Activated CD8-positive, alpha-beta memory T cell treated with anti-CD3 and anti-CD28 coated beads for 48 hours (primary cell): ENCODE measurements around the gene SRGAP2B.
"Not testable (repeated sequence)": the region's sequence is repeated elsewhere in the genome, so short reads cannot be mapped to it uniquely, and the experiment has no call there.

ENCODE experiments used
- DNase-seq, 3 experiments: peaks; one replicate each; pipeline ENCODE4 v3.0.0-alpha.2; 2020; ENCODE audit warnings: low read depth in 2 of 3, low spot score in 2 of 3

The SRGAP2B gene

GRCh38 chr1:144913977-144914734 lies 181.0 kb downstream of the SRGAP2B start:
- DNase-seq, result not testable (repeated sequence)

- DNase-seq, result not testable (repeated sequence)
Measured at GRCh38 chr1:144913458-144913857, 181.7 kb downstream of the SRGAP2B start.

GRCh38 chr1:144910729-144911128 lies 184.4 kb downstream of the SRGAP2B start:
- not testable (repeated sequence) for DNase-seq

GRCh38 chr1:144900841-144901240 lies 194.3 kb downstream of the SRGAP2B start:
- DNase-seq, result not testable (repeated sequence)

GRCh38 chr1:144894454-144895201 lies 200.5 kb downstream of the SRGAP2B start:
- not testable (repeated sequence) for DNase-seq

- not testable (repeated sequence) for DNase-seq
Measured at GRCh38 chr1:144893710-144894438, 201.3 kb downstream of the SRGAP2B start.

- not testable (repeated sequence) for DNase-seq
Measured at GRCh38 chr1:144893062-144893461, 202.1 kb downstream of the SRGAP2B start.

- DNase-seq, result not testable (repeated sequence)
Measured at GRCh38 chr1:144889450-144890115, 205.5 kb downstream of the SRGAP2B start.

- DNase-seq, result not testable (repeated sequence)
Measured at GRCh38 chr1:144883022-144883421, 212.1 kb downstream of the SRGAP2B start.

GRCh38 chr1:144882343-144882742 lies 212.8 kb downstream of the SRGAP2B start:
- not testable (repeated sequence) for DNase-seq

- DNase-seq, result not testable (repeated sequence)
Measured at GRCh38 chr1:144858607-144859006, 236.5 kb downstream of the SRGAP2B start.
